ENCODE data around the gene DLG2.

DNA sequence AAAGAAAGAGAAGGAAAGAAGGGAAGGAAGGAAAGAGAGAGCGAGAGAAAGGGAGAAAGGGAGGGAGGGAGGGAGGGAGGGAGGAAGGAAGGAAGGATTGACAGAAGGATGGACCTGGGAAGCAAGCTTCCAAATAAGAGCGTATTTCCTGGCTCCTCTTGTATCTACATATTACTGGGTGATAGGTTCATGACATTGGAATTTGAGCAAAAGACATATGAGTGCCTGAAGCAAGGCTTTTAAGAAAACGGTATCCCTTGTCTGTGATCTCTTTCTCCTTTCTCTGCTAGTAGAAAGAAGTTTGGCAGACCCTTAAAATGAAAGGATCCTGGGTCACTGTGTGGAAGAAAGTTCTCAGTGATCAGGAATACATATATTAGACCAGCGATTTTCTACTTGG lies 1408.8 kb downstream of the DLG2 start:
- TF ChIP-seq, protein P1, sequence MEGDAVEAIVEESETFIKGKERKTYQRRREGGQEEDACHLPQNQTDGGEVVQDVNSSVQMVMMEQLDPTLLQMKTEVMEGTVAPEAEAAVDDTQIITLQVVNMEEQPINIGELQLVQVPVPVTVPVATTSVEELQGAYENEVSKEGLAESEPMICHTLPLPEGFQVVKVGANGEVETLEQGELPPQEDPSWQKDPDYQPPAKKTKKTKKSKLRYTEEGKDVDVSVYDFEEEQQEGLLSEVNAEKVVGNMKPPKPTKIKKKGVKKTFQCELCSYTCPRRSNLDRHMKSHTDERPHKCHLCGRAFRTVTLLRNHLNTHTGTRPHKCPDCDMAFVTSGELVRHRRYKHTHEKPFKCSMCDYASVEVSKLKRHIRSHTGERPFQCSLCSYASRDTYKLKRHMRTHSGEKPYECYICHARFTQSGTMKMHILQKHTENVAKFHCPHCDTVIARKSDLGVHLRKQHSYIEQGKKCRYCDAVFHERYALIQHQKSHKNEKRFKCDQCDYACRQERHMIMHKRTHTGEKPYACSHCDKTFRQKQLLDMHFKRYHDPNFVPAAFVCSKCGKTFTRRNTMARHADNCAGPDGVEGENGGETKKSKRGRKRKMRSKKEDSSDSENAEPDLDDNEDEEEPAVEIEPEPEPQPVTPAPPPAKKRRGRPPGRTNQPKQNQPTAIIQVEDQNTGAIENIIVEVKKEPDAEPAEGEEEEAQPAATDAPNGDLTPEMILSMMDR (IDR thresholded peaks at IDR 0.05 in 4 of 5, conservative IDR thresholded peaks at IDR 0.05 in 1 of 5): no peak
- TF ChIP-seq POLR2A (IDR thresholded peaks at IDR 0.05): no peak
